Left ventricle myocardium superior (tissue), 1 donor: ENCODE results near the gene CHST8. TPM values are rescaled to one million over a fixed set of nuclear protein-coding genes. Genes with fewer than 3 reads are reported as not detected.
"Not testable (repeated sequence)": the region's sequence is repeated elsewhere in the genome, so short reads cannot be mapped to it uniquely, and the experiment has no call there.

ENCODE experiments used
- ATAC-seq: fragments of 200-7000 bp; cut with Tn5 transposase; one replicate; pipeline ENCODE4 v1.9.1; 2020; ENCODE audit warnings: mild to moderate bottlenecking, moderate library complexity
- DNase-seq: peaks from one replicate; pipeline ENCODE4 v3.0.0-alpha.2; 2020
- intact Hi-C: fragments of 100-400 bp; cut with micrococcal nuclease; formaldehyde crosslinking; loops from one replicate; pipeline ENCODE4 v1.11.0; 2022
- total RNA-seq: library from RNA; stranded (reverse); fragmentation: NEBNext Ultra II Directional; extraction: Animal tissue kit (Norgen Biotek cat#: 25700); gene quantifications from one replicate; pipeline ENCODE4 v1.2.1, GENCODE V29; 2021
- donor health status: DM: no; HTN: yes; CAD: no; lungs with severe emphysema.

CHST8 gene
- total RNA-seq, 1 donor from 2014 or later, result not detected

- intact Hi-C loops, result no loop called here
- DNase-seq (peak; percentile 56), ATAC-seq (peak; percentile 76)
Measured at GRCh38 chr19:33683881-33684537, 62.3 kb downstream of the CHST8 start.

- intact Hi-C loops, result no loop called here
- DNase-seq (no peak), ATAC-seq (no peak)
Measured at GRCh38 chr19:33684538-33685232, 62.9 kb downstream of the CHST8 start.

- no peak for DNase-seq
Measured at GRCh38 chr19:33685541-33685940, 63.8 kb downstream of the CHST8 start.

GRCh38 chr19:33686262-33686661, 64.5 kb downstream of the CHST8 start:
- intact Hi-C loops, result no loop called here
- ATAC-seq (no peak), DNase-seq (no peak)

More at GRCh38 chr19:33685541-33685940, 63.8 kb downstream of the CHST8 start:
- intact Hi-C loops, result no loop called here
- ATAC-seq, result no peak

- intact Hi-C loops, result no loop called here
- DNase-seq (no peak), ATAC-seq (no peak)
Measured at GRCh38 chr19:33686687-33687480, 65.1 kb downstream of the CHST8 start.

- no peak for ATAC-seq
- intact Hi-C loops, result no loop called here
- no peak for DNase-seq
Measured at GRCh38 chr19:33687481-33688170, 65.9 kb downstream of the CHST8 start.

GRCh38 chr19:33688171-33688992, 66.6 kb downstream of the CHST8 start:
- DNase-seq, result no peak
- no peak for ATAC-seq
- intact Hi-C loops, result no loop called here

- intact Hi-C loops, result no loop called here
- no peak for DNase-seq
- ATAC-seq, result no peak
Measured at GRCh38 chr19:33689138-33689746, 67.5 kb downstream of the CHST8 start.

- ATAC-seq (no peak), DNase-seq (no peak)
- intact Hi-C loops, result no loop called here
Measured at GRCh38 chr19:33689868-33690267, 68.1 kb downstream of the CHST8 start.

- ATAC-seq, result no peak
Measured at GRCh38 chr19:33690378-33691029, 68.8 kb downstream of the CHST8 start.

GRCh38 chr19:33691030-33691427, 69.3 kb downstream of the CHST8 start:
- ATAC-seq (no peak), DNase-seq (no peak)
- intact Hi-C loops, result no loop called here

More at GRCh38 chr19:33690378-33691029, 68.8 kb downstream of the CHST8 start:
- no peak for DNase-seq
- intact Hi-C loops, result no loop called here

GRCh38 chr19:33691736-33692135, 70.0 kb downstream of the CHST8 start:
- DNase-seq (no peak), ATAC-seq (no peak)
- intact Hi-C loops, result no loop called here

GRCh38 chr19:33693678-33694077, 71.9 kb downstream of the CHST8 start:
- DNase-seq (no peak), ATAC-seq (no peak)
- intact Hi-C loops, result no loop called here

GRCh38 chr19:33695547-33695946, 73.8 kb downstream of the CHST8 start:
- ATAC-seq, intact Hi-C loops, DNase-seq: not testable (repeated sequence)

GRCh38 chr19:33697766-33698165, 76.0 kb downstream of the CHST8 start:
- no peak for ATAC-seq
- intact Hi-C loops, result no loop called here
- DNase-seq, result no peak

- no peak for DNase-seq
- intact Hi-C loops, result no loop called here
- no peak for ATAC-seq
Measured at GRCh38 chr19:33698576-33699435, 77.1 kb downstream of the CHST8 start.
